ENCODE data around the gene MYO10. TPM values are rescaled to one million over a fixed set of nuclear protein-coding genes. Genes with fewer than 3 reads are reported as not detected.

The MYO10 gene
- total RNA-seq, 1 experiment from 2014 or later, result 44.0 TPM

- peak; percentile 89 for DNase-seq (ENCODE audit: low read depth)
- in situ Hi-C loops (cut with HindIII; ENCODE audit: low pct_unique_long_range_greater_than_20kb, low sequenced_read_pairs), result no loop called here
These were observed 17.0 kb upstream of the MYO10 start for GRCh38 chr5:16952968-16953671.

- no peak for DNase-seq (ENCODE audit: low read depth)
- in situ Hi-C loops (cut with HindIII; ENCODE audit: low pct_unique_long_range_greater_than_20kb, low sequenced_read_pairs), result no loop called here
These were observed 10.6 kb upstream of the MYO10 start for GRCh38 chr5:16946725-16947124.

- no peak for DNase-seq (ENCODE audit: low read depth)
- in situ Hi-C loops (cut with HindIII; ENCODE audit: low pct_unique_long_range_greater_than_20kb, low sequenced_read_pairs), result no loop called here
These were observed 8.9 kb upstream of the MYO10 start for GRCh38 chr5:16944816-16945562.

GRCh38 chr5:16943846-16944678, 8.0 kb upstream of the MYO10 start:
- in situ Hi-C loops (cut with HindIII; ENCODE audit: low pct_unique_long_range_greater_than_20kb, low sequenced_read_pairs), result no loop called here

GRCh38 chr5:16937503-16938161, 1.5 kb upstream of the MYO10 start:
- in situ Hi-C loops (cut with HindIII; ENCODE audit: low pct_unique_long_range_greater_than_20kb, low sequenced_read_pairs), result no loop called here
- DNase-seq (ENCODE audit: low read depth), result no peak

More at GRCh38 chr5:16943846-16944678, 8.0 kb upstream of the MYO10 start:
- DNase-seq (ENCODE audit: low read depth), result peak; percentile 57

GRCh38 chr5:16936989-16937438, 926 bp upstream of the MYO10 start:
- in situ Hi-C loops (cut with HindIII; ENCODE audit: low pct_unique_long_range_greater_than_20kb, low sequenced_read_pairs), result no loop called here
- DNase-seq (ENCODE audit: low read depth), result no peak

GRCh38 chr5:16935231-16936149, 598 bp downstream of the MYO10 start:
- in situ Hi-C loops (cut with HindIII; ENCODE audit: low pct_unique_long_range_greater_than_20kb, low sequenced_read_pairs), result no loop called here
- peak; percentile 75 for DNase-seq (ENCODE audit: low read depth)

GRCh38 chr5:16934677-16935153, 1.4 kb downstream of the MYO10 start:
- peak; percentile 21 for DNase-seq (ENCODE audit: low read depth)
- in situ Hi-C loops (cut with HindIII; ENCODE audit: low pct_unique_long_range_greater_than_20kb, low sequenced_read_pairs), result no loop called here

- peak; percentile 81 for DNase-seq (ENCODE audit: low read depth)
- in situ Hi-C loops (cut with HindIII; ENCODE audit: low pct_unique_long_range_greater_than_20kb, low sequenced_read_pairs), result no loop called here
These were observed 2.0 kb downstream of the MYO10 start for GRCh38 chr5:16934123-16934522.

GRCh38 chr5:16933337-16933736, 2.8 kb downstream of the MYO10 start:
- in situ Hi-C loops (cut with HindIII; ENCODE audit: low pct_unique_long_range_greater_than_20kb, low sequenced_read_pairs), result no loop called here
- peak; percentile 18 for DNase-seq (ENCODE audit: low read depth)

GRCh38 chr5:16932401-16932800, 3.7 kb downstream of the MYO10 start:
- peak; percentile 12 for DNase-seq (ENCODE audit: low read depth)

GRCh38 chr5:16931334-16932110, 4.6 kb downstream of the MYO10 start:
- in situ Hi-C loops (cut with HindIII; ENCODE audit: low pct_unique_long_range_greater_than_20kb, low sequenced_read_pairs), result no loop called here
- DNase-seq (ENCODE audit: low read depth), result peak; percentile 53

More at GRCh38 chr5:16932401-16932800, 3.7 kb downstream of the MYO10 start:
- in situ Hi-C loops (cut with HindIII; ENCODE audit: low pct_unique_long_range_greater_than_20kb, low sequenced_read_pairs), result no loop called here

GRCh38 chr5:16930496-16930895, 5.6 kb downstream of the MYO10 start:
- peak; percentile 21 for DNase-seq (ENCODE audit: low read depth)
- in situ Hi-C loops (cut with HindIII; ENCODE audit: low pct_unique_long_range_greater_than_20kb, low sequenced_read_pairs), result no loop called here

GRCh38 chr5:16929831-16930230, 6.3 kb downstream of the MYO10 start:
- in situ Hi-C loops (cut with HindIII; ENCODE audit: low pct_unique_long_range_greater_than_20kb, low sequenced_read_pairs), result no loop called here
- no peak for DNase-seq (ENCODE audit: low read depth)

- in situ Hi-C loops (cut with HindIII; ENCODE audit: low pct_unique_long_range_greater_than_20kb, low sequenced_read_pairs), result no loop called here
These were observed 6.7 kb downstream of the MYO10 start for GRCh38 chr5:16929347-16929746.

GRCh38 chr5:16927613-16928012, 8.5 kb downstream of the MYO10 start:
- no peak for DNase-seq (ENCODE audit: low read depth)
- in situ Hi-C loops (cut with HindIII; ENCODE audit: low pct_unique_long_range_greater_than_20kb, low sequenced_read_pairs), result no loop called here

More at GRCh38 chr5:16929347-16929746, 6.7 kb downstream of the MYO10 start:
- no peak for DNase-seq (ENCODE audit: low read depth)
